SK-N-DZ (cell line): Measurements from ENCODE around the gene PROSER2.

ENCODE experiments used
- DNase-seq: peaks from one replicate; pipeline ENCODE4 v3.0.0-alpha.2; 2015; ENCODE audit warnings: low spot score

The PROSER2 gene

GRCh38 chr10:11866199-11866925 is 43.2 kb downstream of the PROSER2 start:
- DNase-seq = no peak

GRCh38 chr10:11869219-11869618 is 46.1 kb downstream of the PROSER2 start:
- no peak for DNase-seq

GRCh38 chr10:11869743-11870460 is 46.7 kb downstream of the PROSER2 start:
- DNase-seq = no peak

GRCh38 chr10:11870461-11870780 is 47.3 kb downstream of the PROSER2 start:
- DNase-seq = no peak

GRCh38 chr10:11870900-11871400 is 47.8 kb downstream of the PROSER2 start:
- DNase-seq = no peak

GRCh38 chr10:11871466-11871865 is 48.3 kb downstream of the PROSER2 start:
- DNase-seq = no peak

- DNase-seq = peak; percentile 57
These were observed 51.7 kb downstream of the PROSER2 start for GRCh38 chr10:11874568-11875493.

GRCh38 chr10:11875494-11876281 is 52.5 kb downstream of the PROSER2 start:
- DNase-seq = no peak

- DNase-seq = no peak
These were observed 53.2 kb downstream of the PROSER2 start for GRCh38 chr10:11876324-11876723.

GRCh38 chr10:11876805-11877590 is 53.8 kb downstream of the PROSER2 start:
- DNase-seq = no peak

- no peak for DNase-seq
These were observed 54.4 kb downstream of the PROSER2 start for GRCh38 chr10:11877591-11877905.

GRCh38 chr10:11878776-11879175 is 55.6 kb downstream of the PROSER2 start:
- no peak for DNase-seq

GRCh38 chr10:11879387-11880094 is 56.4 kb downstream of the PROSER2 start:
- DNase-seq = no peak

GRCh38 chr10:11880151-11881029 is 57.2 kb downstream of the PROSER2 start:
- DNase-seq = no peak

GRCh38 chr10:11881030-11881476 is 57.9 kb downstream of the PROSER2 start:
- no peak for DNase-seq

- DNase-seq = peak; percentile 32
These were observed 58.6 kb downstream of the PROSER2 start for GRCh38 chr10:11881477-11882417.

- no peak for DNase-seq
These were observed 59.7 kb downstream of the PROSER2 start for GRCh38 chr10:11882646-11883375.
